NCI-H2196 treated with DMSO at 0.1 percent for 48 hours (cell line): Measurements from ENCODE around the gene ZNF414.
"Not testable (repeated sequence)": the region's sequence is repeated elsewhere in the genome, so short reads cannot be mapped to it uniquely, and the experiment has no call there.

Experiments
- DNase-seq: peaks from one replicate; lab custom pipeline; 2025; ENCODE audit not compliant: unreplicated experiment; lab: John Stamatoyannopoulos, UW

Gene ZNF414

GRCh38 chr19:8518536-8518935, 4.6 kb upstream of the ZNF414 start:
- no peak for DNase-seq

GRCh38 chr19:8517551-8518442, 3.8 kb upstream of the ZNF414 start:
- DNase-seq: no peak

GRCh38 chr19:8515317-8515716, 1.4 kb upstream of the ZNF414 start:
- no peak for DNase-seq

- not testable (repeated sequence) for DNase-seq
Observed at GRCh38 chr19:8514505-8515009, 590 bp upstream of the ZNF414 start.

- DNase-seq: no peak
Observed at GRCh38 chr19:8513036-8513686, 806 bp downstream of the ZNF414 start.

- no peak for DNase-seq
Observed at GRCh38 chr19:8512115-8512967, 1.6 kb downstream of the ZNF414 start.

GRCh38 chr19:8511573-8512101, 2.3 kb downstream of the ZNF414 start:
- no peak for DNase-seq

GRCh38 chr19:8510589-8511115, 3.3 kb downstream of the ZNF414 start:
- no peak for DNase-seq

GRCh38 chr19:8506402-8506957, 7.5 kb downstream of the ZNF414 start:
- no peak for DNase-seq

- DNase-seq: peak; percentile 80
Observed at GRCh38 chr19:8505680-8506401, 8.1 kb downstream of the ZNF414 start.

- no peak for DNase-seq
Observed at GRCh38 chr19:8504919-8505318, 9.0 kb downstream of the ZNF414 start.

GRCh38 chr19:8504171-8504570, 9.8 kb downstream of the ZNF414 start:
- DNase-seq: no peak

GRCh38 chr19:8503510-8503909, 10.5 kb downstream of the ZNF414 start:
- no peak for DNase-seq

- DNase-seq: no peak
Observed at GRCh38 chr19:8501981-8502380, 12.0 kb downstream of the ZNF414 start.

GRCh38 chr19:8501516-8501915, 12.5 kb downstream of the ZNF414 start:
- no peak for DNase-seq

- no peak for DNase-seq
Observed at GRCh38 chr19:8500158-8500557, 13.8 kb downstream of the ZNF414 start.

- DNase-seq: no peak
Observed at GRCh38 chr19:8499048-8499833, 14.7 kb downstream of the ZNF414 start.

- no peak for DNase-seq
Observed at GRCh38 chr19:8498295-8498694, 15.7 kb downstream of the ZNF414 start.

- no peak for DNase-seq
Observed at GRCh38 chr19:8494158-8494557, 19.8 kb downstream of the ZNF414 start.
